Measurements from ENCODE around the gene KHK.
"Not testable (repeated sequence)": the region's sequence is repeated elsewhere in the genome, so short reads cannot be mapped to it uniquely, and the experiment has no call there.

The KHK gene

GRCh38 chr2:27059141-27059820 lies 27.3 kb upstream of the KHK start:
- no peak for DNase-seq (ENCODE audit: low read depth)

- no peak for DNase-seq (ENCODE audit: low read depth)
Measured at GRCh38 chr2:27060323-27060722, 26.2 kb upstream of the KHK start.

- DNase-seq (ENCODE audit: low read depth) = no peak
Measured at GRCh38 chr2:27065128-27065527, 21.4 kb upstream of the KHK start.

- no peak for DNase-seq (ENCODE audit: low read depth)
Measured at GRCh38 chr2:27067385-27067784, 19.2 kb upstream of the KHK start.

- no peak for DNase-seq (ENCODE audit: low read depth)
Measured at GRCh38 chr2:27069436-27069835, 17.1 kb upstream of the KHK start.

GRCh38 chr2:27069961-27070618 lies 16.5 kb upstream of the KHK start:
- DNase-seq (ENCODE audit: low read depth) = no peak

- DNase-seq (ENCODE audit: low read depth) = no peak
Measured at GRCh38 chr2:27070653-27071276, 15.8 kb upstream of the KHK start.

- DNase-seq (ENCODE audit: low read depth) = no peak
Measured at GRCh38 chr2:27071277-27071989, 15.1 kb upstream of the KHK start, which contains the start of gene OST4. Gene OST4, minus strand, starts transcription at chr2:27071654.

- no peak for DNase-seq (ENCODE audit: low read depth)
Measured at GRCh38 chr2:27071990-27072830, 14.4 kb upstream of the KHK start.

- DNase-seq (ENCODE audit: low read depth) = no peak
Measured at GRCh38 chr2:27072920-27073319, 13.7 kb upstream of the KHK start.

GRCh38 chr2:27073782-27074181 lies 12.8 kb upstream of the KHK start:
- no peak for DNase-seq (ENCODE audit: low read depth)

- DNase-seq (ENCODE audit: low read depth) = no peak
Measured at GRCh38 chr2:27074738-27075565, 11.6 kb upstream of the KHK start.

- DNase-seq (ENCODE audit: low read depth) = not testable (repeated sequence)
Measured at GRCh38 chr2:27075566-27075871, 11.1 kb upstream of the KHK start.

GRCh38 chr2:27076323-27076722 lies 10.2 kb upstream of the KHK start:
- DNase-seq (ENCODE audit: low read depth) = no peak

GRCh38 chr2:27077231-27077630 lies 9.3 kb upstream of the KHK start:
- no peak for DNase-seq (ENCODE audit: low read depth)

- DNase-seq (ENCODE audit: low read depth) = peak; percentile 90
Measured at GRCh38 chr2:27078267-27079194, 8.0 kb upstream of the KHK start, which contains the start of gene EMILIN1. Gene EMILIN1, plus strand, starts transcription at chr2:27078615. Its CDS starts 451 bp downstream, at chr2:27079066.

- no peak for DNase-seq (ENCODE audit: low read depth)
Measured at GRCh38 chr2:27079233-27080139, 7.1 kb upstream of the KHK start.

GRCh38 chr2:27080140-27080469 lies 6.5 kb upstream of the KHK start:
- DNase-seq (ENCODE audit: low read depth) = no peak

- DNase-seq (ENCODE audit: low read depth) = no peak
Measured at GRCh38 chr2:27080603-27080936, 6.0 kb upstream of the KHK start.
